Neural cell (in vitro differentiated cells): ENCODE data around the gene ITGAE. TPM values are rescaled to one million over a fixed set of nuclear protein-coding genes. Genes with fewer than 3 reads are reported as not detected.

ENCODE experiments used
- H2AFZ ChIP-seq: fragments of 200-600, 300-800 bp; sonication (generic), shearing (Covaris generic); 2 replicates; pipeline ENCODE4 v1.6.0; 2014; ENCODE audit warnings: low read depth, mild to moderate bottlenecking, antibody characterized with exemption, low read length, moderate library complexity
- H3F3A ChIP-seq: fragments of 200-600 bp; shearing (Covaris generic); 2 replicates; pipeline ENCODE4 v1.6.1; 2016; ENCODE audit warnings: mild to moderate bottlenecking, moderate library complexity, mixed read lengths, antibody characterized with exemption, low read length; ENCODE audit not compliant: insufficient read depth, poor library complexity, severe bottlenecking
- H3K27ac ChIP-seq: fragments of 200-600, 300-800 bp; sonication (generic), shearing (Covaris generic); 2 replicates; pipeline ENCODE4 v1.5.1; 2014; ENCODE audit warnings: mild to moderate bottlenecking, low read length, moderate library complexity
- H3K27me3 ChIP-seq: fragments of 300-800, 200-600 bp; sonication (generic), shearing (Covaris generic); 2 replicates; pipeline ENCODE4 v1.6.0; 2014; ENCODE audit warnings: mild to moderate bottlenecking, low read depth, low read length, moderate library complexity; ENCODE audit not compliant: insufficient read depth
- H3K36me3 ChIP-seq: fragments of 300-800, 200-600 bp; sonication (generic), shearing (Covaris generic); 2 replicates; pipeline ENCODE4 v1.5.1; 2014; ENCODE audit warnings: mild to moderate bottlenecking, antibody characterized with exemption, low read length, moderate library complexity; ENCODE audit not compliant: insufficient read depth
- H3K4me2 ChIP-seq: fragments of 300-800, 200-600 bp; sonication (generic), shearing (Covaris generic); 2 replicates; pipeline ENCODE4 v1.6.0; 2014; ENCODE audit warnings: mild to moderate bottlenecking, low read length
- H3K4me3 ChIP-seq: fragments of 300-800, 200-600 bp; sonication (generic), shearing (Covaris generic); 2 replicates; pipeline ENCODE4 v1.5.1; 2014; ENCODE audit warnings: mild to moderate bottlenecking, low read length, moderate library complexity
- H3K79me2 ChIP-seq: fragments of 200-600 bp; shearing (Covaris generic); replicated peaks from 2 replicates; pipeline ENCODE4 v1.6.0; 2014; ENCODE audit warnings: mild to moderate bottlenecking, low read length, moderate library complexity; ENCODE audit not compliant: insufficient read depth
- H3K9ac ChIP-seq: fragments of 300-800, 200-600 bp; sonication (generic), shearing (Covaris generic); 2 replicates; pipeline ENCODE4 v1.6.1; 2016; ENCODE audit warnings: mild to moderate bottlenecking, low read length, mixed read lengths
- H3K9me2 ChIP-seq: fragments of 200-600 bp; shearing (Covaris generic); 2 replicates; pipeline ENCODE4 v1.6.1; 2016; ENCODE audit warnings: mild to moderate bottlenecking, low read length, mixed read lengths; ENCODE audit not compliant: insufficient read depth
- H3K9me3 ChIP-seq: fragments of 200-600, 300-800 bp; sonication (generic), shearing (Covaris generic); 2 replicates; pipeline ENCODE4 v1.6.1; 2016; ENCODE audit warnings: mild to moderate bottlenecking, mixed run types, low read length, moderate library complexity, mixed read lengths
- H4K20me1 ChIP-seq: fragments of 200-600 bp; shearing (Covaris generic); 2 replicates; pipeline ENCODE4 v1.6.1; 2016; ENCODE audit warnings: mild to moderate bottlenecking, mixed run types; ENCODE audit not compliant: insufficient read depth
- CTCF ChIP-seq: fragments of 450-650 bp; IDR thresholded peaks from 2 replicates; pipeline ENCODE4 v1.5.1; 2014; ENCODE audit warnings: antibody characterized with exemption, mild to moderate bottlenecking, moderate library complexity; ENCODE audit not compliant: poor library complexity, severe bottlenecking
- EP300 ChIP-seq: fragments of 450-650 bp; conservative IDR thresholded peaks from 2 replicates; pipeline ENCODE4 v1.6.1; 2014; ENCODE audit warnings: antibody characterized with exemption, mild to moderate bottlenecking, moderate library complexity; ENCODE audit not compliant: poor library complexity, severe bottlenecking
- EZH2 ChIP-seq: fragments of 200-600, 300-800 bp; shearing (Covaris generic), sonication (generic); IDR thresholded peaks from 2 replicates; pipeline ENCODE4 v1.6.1; 2014; ENCODE audit warnings: antibody characterized with exemption, low read length, borderline replicate concordance, mild to moderate bottlenecking; ENCODE audit not compliant: insufficient read depth, poor library complexity, severe bottlenecking
- MXI1 ChIP-seq: fragments of 450-650 bp; conservative IDR thresholded peaks from 2 replicates; pipeline ENCODE4 v1.6.1; 2014; ENCODE audit warnings: antibody characterized with exemption, mild to moderate bottlenecking; ENCODE audit not compliant: poor library complexity, severe bottlenecking
- POLR2AphosphoS5 ChIP-seq: IDR thresholded peaks from 2 replicates; pipeline ENCODE4 v1.6.1; 2012
- RAD21 ChIP-seq: fragments of 450-650 bp; conservative IDR thresholded peaks from 2 replicates; pipeline ENCODE4 v1.6.1; 2014; ENCODE audit warnings: antibody characterized with exemption, mild to moderate bottlenecking, moderate library complexity
- REST ChIP-seq: IDR thresholded peaks from 2 replicates; pipeline ENCODE4 v1.6.1; 2012; ENCODE audit warnings: borderline replicate concordance
- SMC3 ChIP-seq: fragments of 450-650 bp; conservative IDR thresholded peaks from 2 replicates; pipeline ENCODE4 v1.6.1; 2014; ENCODE audit warnings: antibody characterized with exemption, mild to moderate bottlenecking, moderate library complexity; ENCODE audit not compliant: poor library complexity
- TAF1 ChIP-seq: IDR thresholded peaks from 2 replicates; pipeline ENCODE4 v1.6.1; 2012; ENCODE audit warnings: low read depth
- polyA plus RNA-seq: library from polyadenylated mRNA; depleted of rRNA; stranded (reverse); fragments of >200 nt; gene quantifications from 2 replicates; pipeline ENCODE4 v1.2.3, GENCODE V29; 2014

Gene ITGAE
- polyA plus RNA-seq, 1 donor from 2014 or later: 169 TPM

DNA sequence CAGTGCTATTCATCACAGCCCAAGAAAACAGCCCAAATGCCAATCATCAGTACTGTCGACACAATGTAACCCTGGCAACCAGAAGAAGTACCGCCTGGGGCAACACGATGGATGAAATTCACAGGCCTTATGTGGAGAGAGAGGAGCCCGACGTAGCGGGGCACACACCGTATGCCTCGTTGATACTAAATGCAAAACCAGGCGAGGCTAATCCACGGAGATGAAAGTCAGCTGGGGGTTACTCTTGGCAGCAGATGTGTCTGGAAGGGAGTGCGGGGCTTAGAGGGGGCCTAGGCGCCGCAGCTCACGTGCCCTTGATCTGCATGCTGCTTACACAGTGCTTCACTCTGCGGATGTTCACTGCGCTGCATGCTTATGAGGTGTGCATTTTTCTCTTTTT, 29.8 kb downstream of the ITGAE start:
- TF ChIP-seq EP300: peak; percentile 35
- TF ChIP-seq REST: no peak
- no peak for TF ChIP-seq EZH2
- TF ChIP-seq POLR2AphosphoS5: no peak
- no peak for TF ChIP-seq TAF1
- TF ChIP-seq RAD21: no peak
- TF ChIP-seq MXI1: peak; percentile 8
- TF ChIP-seq CTCF: no peak
- Histone ChIP-seq H3F3A (no peaks in the 10 kb centered on the region), H3K9me2 (no peaks in the 10 kb centered on the region), H3K9ac (peak overlapping the region; percentile 23), H3K27me3 (no peaks in the 10 kb centered on the region), H3K4me2 (no peak overlapping the region), H2AFZ (no peak overlapping the region), H3K4me3 (no peak overlapping the region), H3K36me3 (no peaks in the 10 kb centered on the region), H3K79me2 (no peaks in the 10 kb centered on the region), H3K27ac (peak overlapping the region; percentile 66), H3K9me3 (no peaks in the 10 kb centered on the region), H4K20me1 (no peaks in the 10 kb centered on the region)

DNA sequence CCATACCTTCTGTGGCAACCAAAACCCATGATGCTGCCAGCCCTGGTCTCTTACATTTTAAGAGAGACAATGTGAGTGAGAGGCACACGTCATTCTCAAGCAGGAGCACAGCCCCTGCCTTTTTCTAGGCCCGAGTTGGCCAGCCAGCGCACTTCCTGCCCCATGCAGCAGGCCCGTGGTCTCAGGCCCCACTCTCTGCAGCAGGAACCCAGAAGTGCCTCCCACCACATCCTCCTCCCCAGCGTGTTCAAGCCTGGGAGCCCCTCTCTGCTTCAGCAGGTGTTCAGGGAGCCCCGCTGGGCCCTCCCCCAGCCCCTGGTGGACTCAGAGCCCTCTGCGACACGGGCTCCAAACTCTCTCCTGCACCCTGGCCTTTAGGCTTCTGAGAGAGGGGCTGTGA, 30.5 kb downstream of the ITGAE start:
- Histone ChIP-seq H3K4me2 (no peak overlapping the region), H3K27ac (peak overlapping the region; percentile 66), H4K20me1 (no peaks in the 10 kb centered on the region), H3K9me3 (no peaks in the 10 kb centered on the region), H3K9ac (peak overlapping the region; percentile 23), H2AFZ (no peak overlapping the region), H3K79me2 (no peaks in the 10 kb centered on the region), H3K27me3 (no peaks in the 10 kb centered on the region), H3F3A (no peaks in the 10 kb centered on the region), H3K4me3 (no peak overlapping the region), H3K9me2 (no peaks in the 10 kb centered on the region), H3K36me3 (no peaks in the 10 kb centered on the region)
- TF ChIP-seq REST (no peak), CTCF (no peak), EP300 (no peak), MXI1 (no peak), TAF1 (no peak), POLR2AphosphoS5 (no peak), RAD21 (no peak), SMC3 (no peak), EZH2 (no peak)
